ENCODE results near the gene LAMP5. TPM values are rescaled to one million over a fixed set of nuclear protein-coding genes. Genes with fewer than 3 reads are reported as not detected.

LAMP5 gene
- total RNA-seq, 1 donor from 2014 or later: not detected

- peak overlapping the region; percentile 57 for H3K4me3 Mint-ChIP-seq (ENCODE audit: unreplicated experiment)
- peaks cover 10% of the 10 kb centered on the region for H3K27me3 Mint-ChIP-seq (ENCODE audit: unreplicated experiment)
- H3K36me3 Mint-ChIP-seq (ENCODE audit: unreplicated experiment): no peaks in the 10 kb centered on the region
Measured at GRCh38 chr20:9506280-9506821, 8.0 kb upstream of the LAMP5 start.

GRCh38 chr20:9506964-9507369, 7.4 kb upstream of the LAMP5 start:
- Mint-ChIP-seq H3K4me3 (ENCODE audit: unreplicated experiment) (peak overlapping the region; percentile 65), H3K27me3 (ENCODE audit: unreplicated experiment) (peaks cover 10% of the 10 kb centered on the region), H3K27ac (ENCODE audit: unreplicated experiment) (no peak overlapping the region), H3K4me1 (ENCODE audit: low read depth, unreplicated experiment) (peaks cover 3% of the 10 kb centered on the region), H3K36me3 (ENCODE audit: unreplicated experiment) (no peaks in the 10 kb centered on the region), H3K9me3 (ENCODE audit: unreplicated experiment) (peaks cover 5% of the 10 kb centered on the region)
- peak; percentile 76 for DNase-seq
- TF ChIP-seq CTCF (IDR thresholded peaks at IDR 0.05; ENCODE audit: partially characterized antibody, unreplicated experiment): no peak

More at GRCh38 chr20:9506280-9506821, 8.0 kb upstream of the LAMP5 start:
- no peak overlapping the region for H3K27ac Mint-ChIP-seq (ENCODE audit: unreplicated experiment)
- no peak for TF ChIP-seq CTCF (IDR thresholded peaks at IDR 0.05; ENCODE audit: partially characterized antibody, unreplicated experiment)
- peaks cover 3% of the 10 kb centered on the region for H3K4me1 Mint-ChIP-seq (ENCODE audit: low read depth, unreplicated experiment)
- H3K9me3 Mint-ChIP-seq (ENCODE audit: unreplicated experiment): peaks cover 5% of the 10 kb centered on the region
- DNase-seq: peak; percentile 32

GRCh38 chr20:9507544-9508239, 6.7 kb upstream of the LAMP5 start:
- no peak for TF ChIP-seq CTCF (IDR thresholded peaks at IDR 0.05; ENCODE audit: partially characterized antibody, unreplicated experiment)
- DNase-seq: peak; percentile 28
- H3K36me3 Mint-ChIP-seq (ENCODE audit: unreplicated experiment): no peaks in the 10 kb centered on the region
- H3K4me1 Mint-ChIP-seq (ENCODE audit: low read depth, unreplicated experiment): peaks cover 3% of the 10 kb centered on the region
- peaks cover 10% of the 10 kb centered on the region for H3K27me3 Mint-ChIP-seq (ENCODE audit: unreplicated experiment)
- no peak overlapping the region for H3K27ac Mint-ChIP-seq (ENCODE audit: unreplicated experiment)
- H3K9me3 Mint-ChIP-seq (ENCODE audit: unreplicated experiment): peaks cover 5% of the 10 kb centered on the region
- peak overlapping the region; percentile 38 for H3K4me3 Mint-ChIP-seq (ENCODE audit: unreplicated experiment)

- DNase-seq: peak; percentile 25
Measured at GRCh38 chr20:9508240-9508661, 6.1 kb upstream of the LAMP5 start.

More at GRCh38 chr20:9508240-9508661, 6.1 kb upstream of the LAMP5 start:
- peaks cover 5% of the 10 kb centered on the region for H3K9me3 Mint-ChIP-seq (ENCODE audit: unreplicated experiment)
- no peak overlapping the region for H3K27ac Mint-ChIP-seq (ENCODE audit: unreplicated experiment)
- H3K36me3 Mint-ChIP-seq (ENCODE audit: unreplicated experiment): no peaks in the 10 kb centered on the region
- H3K4me1 Mint-ChIP-seq (ENCODE audit: low read depth, unreplicated experiment): peaks cover 3% of the 10 kb centered on the region
- TF ChIP-seq CTCF (IDR thresholded peaks at IDR 0.05; ENCODE audit: partially characterized antibody, unreplicated experiment): no peak
- H3K27me3 Mint-ChIP-seq (ENCODE audit: unreplicated experiment): peaks cover 10% of the 10 kb centered on the region
- H3K4me3 Mint-ChIP-seq (ENCODE audit: unreplicated experiment): peak overlapping the region; percentile 65
